Measurements from ENCODE around the gene TBC1D17. TPM values are rescaled to one million over a fixed set of nuclear protein-coding genes. Genes with fewer than 3 reads are reported as not detected.

TBC1D17 gene
- total RNA-seq, 2 donors from 2014 or later, result 40.7 to 47.3 TPM

GRCh38 chr19:49874503-49875157 is 2.9 kb upstream of the TBC1D17 start:
- Histone ChIP-seq H3K4me1 (ENCODE audit: control insufficient read depth, insufficient read depth, low read length) (peaks cover 4% of the 10 kb centered on the region), H3K36me3 (ENCODE audit: control insufficient read depth, insufficient read depth, low read length) (peaks cover 15% of the 10 kb centered on the region), H3K4me3 (ENCODE audit: low read length) (peak overlapping the region; percentile 96), H3K9ac (ENCODE audit: extremely low read depth, low read length, poor library complexity, severe bottlenecking) (no peak overlapping the region), H3K27ac (ENCODE audit: low read depth, low read length) (no peak overlapping the region), H3K27me3 (ENCODE audit: control insufficient read depth, insufficient read depth, low read length, poor library complexity, severe bottlenecking) (no peaks in the 10 kb centered on the region), H3K9me3 (ENCODE audit: control insufficient read depth, low read length) (no peaks in the 10 kb centered on the region)
- 93% methylated on average over 10 to 11 of the region's 11 CpGs for WGBS, 2 experiments (ENCODE audit: insufficient coverage in 1 of 2, insufficient read length in 1 of 2)
- DNase-seq, result no peak
- Mint-ChIP-seq H3K9me3 (no peaks in the 10 kb centered on the region), H3K27ac (no peak overlapping the region), H3K4me3 (no peak overlapping the region), H3K4me1 (peaks cover 13% of the 10 kb centered on the region), H3K36me3 (ENCODE audit: low read depth) (peaks cover 22% of the 10 kb centered on the region), H3K27me3 (ENCODE audit: insufficient read depth) (no peaks in the 10 kb centered on the region)
- no peak for TF ChIP-seq CTCF (conservative IDR thresholded peaks at IDR 0.05)

GRCh38 chr19:49875177-49875576 is 2.3 kb upstream of the TBC1D17 start:
- TF ChIP-seq CTCF (conservative IDR thresholded peaks at IDR 0.05), result no peak
- H3K27me3 Mint-ChIP-seq (ENCODE audit: insufficient read depth), result no peaks in the 10 kb centered on the region
- no peak overlapping the region for H3K27ac ChIP-seq (ENCODE audit: low read depth, low read length)
- H3K9me3 Mint-ChIP-seq, result no peaks in the 10 kb centered on the region
- H3K4me1 Mint-ChIP-seq, result peaks cover 11% of the 10 kb centered on the region
- no peak overlapping the region for H3K4me3 Mint-ChIP-seq
- H3K27ac Mint-ChIP-seq, result no peak overlapping the region
- peaks cover 18% of the 10 kb centered on the region for H3K36me3 ChIP-seq (ENCODE audit: control insufficient read depth, insufficient read depth, low read length)
- DNase-seq, result no peak
- H3K4me3 ChIP-seq (ENCODE audit: low read length), result peak overlapping the region; percentile 96
- peaks cover 24% of the 10 kb centered on the region for H3K36me3 Mint-ChIP-seq (ENCODE audit: low read depth)
- no peaks in the 10 kb centered on the region for H3K27me3 ChIP-seq (ENCODE audit: control insufficient read depth, insufficient read depth, low read length, poor library complexity, severe bottlenecking)
- H3K9me3 ChIP-seq (ENCODE audit: control insufficient read depth, low read length), result no peaks in the 10 kb centered on the region
- whole genome bisulfite sequencing, 2 experiments (ENCODE audit: insufficient coverage in 1 of 2, insufficient read length in 1 of 2), result 88 to 92% methylated on average over 2 to 4 of the region's 4 CpGs
- H3K4me1 ChIP-seq (ENCODE audit: control insufficient read depth, insufficient read depth, low read length), result peaks cover 4% of the 10 kb centered on the region
- peak overlapping the region; percentile 93 for H3K9ac ChIP-seq (ENCODE audit: extremely low read depth, low read length, poor library complexity, severe bottlenecking)

- peak overlapping the region; percentile 93 for H3K9ac ChIP-seq (ENCODE audit: extremely low read depth, low read length, poor library complexity, severe bottlenecking)
- Mint-ChIP-seq H3K27ac (no peak overlapping the region), H3K36me3 (ENCODE audit: low read depth) (peaks cover 29% of the 10 kb centered on the region), H3K4me1 (peaks cover 5% of the 10 kb centered on the region), H3K27me3 (ENCODE audit: insufficient read depth) (no peaks in the 10 kb centered on the region), H3K4me3 (no peak overlapping the region), H3K9me3 (no peaks in the 10 kb centered on the region)
- DNase-seq, result peak; percentile 84
- H3K36me3 ChIP-seq (ENCODE audit: control insufficient read depth, insufficient read depth, low read length), result peaks cover 24% of the 10 kb centered on the region
- 0 to 3% methylated on average over 13 to 28 of the region's 28 CpGs for WGBS, 2 experiments (ENCODE audit: insufficient coverage in 1 of 2, insufficient read length in 1 of 2)
- no peaks in the 10 kb centered on the region for H3K4me1 ChIP-seq (ENCODE audit: control insufficient read depth, insufficient read depth, low read length)
- H3K4me3 ChIP-seq (ENCODE audit: low read length), result peak overlapping the region; percentile 96
- no peak for TF ChIP-seq CTCF (conservative IDR thresholded peaks at IDR 0.05)
- no peaks in the 10 kb centered on the region for H3K9me3 ChIP-seq (ENCODE audit: control insufficient read depth, low read length)
- no peaks in the 10 kb centered on the region for H3K27me3 ChIP-seq (ENCODE audit: control insufficient read depth, insufficient read depth, low read length, poor library complexity, severe bottlenecking)
- H3K27ac ChIP-seq (ENCODE audit: low read depth, low read length), result peak overlapping the region; percentile 61
Measured at GRCh38 chr19:49875857-49876421, 1.6 kb upstream of the TBC1D17 start.
